ENCODE results near the gene UVSSA.

UVSSA gene

GRCh38 chr4:1348746-1349145, 1.7 kb downstream of the UVSSA start:
- Histone ChIP-seq H3K36me3 (ENCODE audit: insufficient read depth, low read depth, low read length) (peaks cover 23% of the 10 kb centered on the region), H3K9ac (ENCODE audit: low read depth, low read length) (no peak overlapping the region), H3K9me3 (ENCODE audit: insufficient read depth, low read depth, low read length) (no peaks in the 10 kb centered on the region), H3K4me3 (ENCODE audit: low read length) (no peak overlapping the region), H3K27ac (ENCODE audit: low read length) (no peak overlapping the region), H3K27me3 (ENCODE audit: insufficient read depth, low read length) (no peaks in the 10 kb centered on the region), H3K4me1 (ENCODE audit: insufficient read depth, low read length) (peaks cover 3% of the 10 kb centered on the region; the same call in 1 of the 2 replicates)

- H3K36me3 ChIP-seq (ENCODE audit: insufficient read depth, low read depth, low read length) = peaks cover 23% of the 10 kb centered on the region
- H3K4me1 ChIP-seq (ENCODE audit: insufficient read depth, low read length) = peaks cover 3% of the 10 kb centered on the region; the same call in 1 of the 2 replicates
- H3K27me3 ChIP-seq (ENCODE audit: insufficient read depth, low read length) = no peaks in the 10 kb centered on the region
- no peaks in the 10 kb centered on the region for H3K9me3 ChIP-seq (ENCODE audit: insufficient read depth, low read depth, low read length)
- no peak overlapping the region for H3K9ac ChIP-seq (ENCODE audit: low read depth, low read length)
- H3K4me3 ChIP-seq (ENCODE audit: low read length) = no peak overlapping the region
- H3K27ac ChIP-seq (ENCODE audit: low read length) = no peak overlapping the region
Measured at GRCh38 chr4:1349359-1350168, 2.6 kb downstream of the UVSSA start.

- Histone ChIP-seq H3K36me3 (ENCODE audit: insufficient read depth, low read depth, low read length) (peaks cover 23% of the 10 kb centered on the region), H3K9ac (ENCODE audit: low read depth, low read length) (no peak overlapping the region), H3K27me3 (ENCODE audit: insufficient read depth, low read length) (no peaks in the 10 kb centered on the region), H3K9me3 (ENCODE audit: insufficient read depth, low read depth, low read length) (no peaks in the 10 kb centered on the region), H3K4me3 (ENCODE audit: low read length) (no peak overlapping the region), H3K4me1 (ENCODE audit: insufficient read depth, low read length) (peaks cover 3% of the 10 kb centered on the region; the same call in 1 of the 2 replicates), H3K27ac (ENCODE audit: low read length) (no peak overlapping the region)
Measured at GRCh38 chr4:1350169-1350520, 3.1 kb downstream of the UVSSA start.

- Histone ChIP-seq H3K4me3 (ENCODE audit: low read length) (no peak overlapping the region), H3K9ac (ENCODE audit: low read depth, low read length) (no peak overlapping the region), H3K9me3 (ENCODE audit: insufficient read depth, low read depth, low read length) (no peaks in the 10 kb centered on the region), H3K27me3 (ENCODE audit: insufficient read depth, low read length) (no peaks in the 10 kb centered on the region), H3K36me3 (ENCODE audit: insufficient read depth, low read depth, low read length) (peaks cover 23% of the 10 kb centered on the region), H3K27ac (ENCODE audit: low read length) (no peak overlapping the region), H3K4me1 (ENCODE audit: insufficient read depth, low read length) (peaks cover 3% of the 10 kb centered on the region; the same call in 1 of the 2 replicates)
Measured at GRCh38 chr4:1351854-1352566, 5.0 kb downstream of the UVSSA start.

GRCh38 chr4:1352567-1352900, 5.5 kb downstream of the UVSSA start:
- Histone ChIP-seq H3K27ac (ENCODE audit: low read length) (no peak overlapping the region), H3K4me3 (ENCODE audit: low read length) (no peak overlapping the region), H3K9ac (ENCODE audit: low read depth, low read length) (no peak overlapping the region), H3K36me3 (ENCODE audit: insufficient read depth, low read depth, low read length) (peaks cover 23% of the 10 kb centered on the region), H3K9me3 (ENCODE audit: insufficient read depth, low read depth, low read length) (no peaks in the 10 kb centered on the region), H3K4me1 (ENCODE audit: insufficient read depth, low read length) (peaks cover 3% of the 10 kb centered on the region; the same call in 1 of the 2 replicates), H3K27me3 (ENCODE audit: insufficient read depth, low read length) (no peaks in the 10 kb centered on the region)

GRCh38 chr4:1353186-1354055, 6.4 kb downstream of the UVSSA start:
- H3K4me1 ChIP-seq (ENCODE audit: insufficient read depth, low read length) = no peaks in the 10 kb centered on the region
- H3K9me3 ChIP-seq (ENCODE audit: insufficient read depth, low read depth, low read length) = no peaks in the 10 kb centered on the region
- H3K9ac ChIP-seq (ENCODE audit: low read depth, low read length) = no peak overlapping the region
- H3K4me3 ChIP-seq (ENCODE audit: low read length) = no peak overlapping the region
- H3K27ac ChIP-seq (ENCODE audit: low read length) = no peak overlapping the region
- no peaks in the 10 kb centered on the region for H3K27me3 ChIP-seq (ENCODE audit: insufficient read depth, low read length)
- peaks cover 23% of the 10 kb centered on the region for H3K36me3 ChIP-seq (ENCODE audit: insufficient read depth, low read depth, low read length)

- Histone ChIP-seq H3K27ac (ENCODE audit: low read length) (no peak overlapping the region), H3K4me3 (ENCODE audit: low read length) (no peak overlapping the region), H3K9me3 (ENCODE audit: insufficient read depth, low read depth, low read length) (no peaks in the 10 kb centered on the region), H3K4me1 (ENCODE audit: insufficient read depth, low read length) (no peaks in the 10 kb centered on the region), H3K27me3 (ENCODE audit: insufficient read depth, low read length) (no peaks in the 10 kb centered on the region), H3K9ac (ENCODE audit: low read depth, low read length) (no peak overlapping the region), H3K36me3 (ENCODE audit: insufficient read depth, low read depth, low read length) (peaks cover 23% of the 10 kb centered on the region)
Measured at GRCh38 chr4:1354136-1354982, 7.4 kb downstream of the UVSSA start.

GRCh38 chr4:1354983-1355275, 7.9 kb downstream of the UVSSA start:
- Histone ChIP-seq H3K9me3 (ENCODE audit: insufficient read depth, low read depth, low read length) (no peaks in the 10 kb centered on the region), H3K36me3 (ENCODE audit: insufficient read depth, low read depth, low read length) (peaks cover 17% of the 10 kb centered on the region), H3K27me3 (ENCODE audit: insufficient read depth, low read length) (no peaks in the 10 kb centered on the region), H3K27ac (ENCODE audit: low read length) (no peak overlapping the region), H3K4me1 (ENCODE audit: insufficient read depth, low read length) (no peaks in the 10 kb centered on the region), H3K4me3 (ENCODE audit: low read length) (no peak overlapping the region), H3K9ac (ENCODE audit: low read depth, low read length) (no peak overlapping the region)

GRCh38 chr4:1355378-1355777, 8.4 kb downstream of the UVSSA start:
- no peaks in the 10 kb centered on the region for H3K9me3 ChIP-seq (ENCODE audit: insufficient read depth, low read depth, low read length)
- H3K4me1 ChIP-seq (ENCODE audit: insufficient read depth, low read length) = no peaks in the 10 kb centered on the region

GRCh38 chr4:1356181-1356998, 9.4 kb downstream of the UVSSA start:
- H3K27me3 ChIP-seq (ENCODE audit: insufficient read depth, low read length) = no peaks in the 10 kb centered on the region
- H3K27ac ChIP-seq (ENCODE audit: low read length) = no peak overlapping the region
- no peak overlapping the region for H3K4me3 ChIP-seq (ENCODE audit: low read length)
- no peaks in the 10 kb centered on the region for H3K4me1 ChIP-seq (ENCODE audit: insufficient read depth, low read length)
- H3K36me3 ChIP-seq (ENCODE audit: insufficient read depth, low read depth, low read length) = peaks cover 11% of the 10 kb centered on the region
- H3K9me3 ChIP-seq (ENCODE audit: insufficient read depth, low read depth, low read length) = no peaks in the 10 kb centered on the region
- no peak overlapping the region for H3K9ac ChIP-seq (ENCODE audit: low read depth, low read length)

More at GRCh38 chr4:1355378-1355777, 8.4 kb downstream of the UVSSA start:
- H3K36me3 ChIP-seq (ENCODE audit: insufficient read depth, low read depth, low read length) = peaks cover 13% of the 10 kb centered on the region
- no peak overlapping the region for H3K27ac ChIP-seq (ENCODE audit: low read length)
- H3K27me3 ChIP-seq (ENCODE audit: insufficient read depth, low read length) = no peaks in the 10 kb centered on the region
- H3K4me3 ChIP-seq (ENCODE audit: low read length) = no peak overlapping the region
- H3K9ac ChIP-seq (ENCODE audit: low read depth, low read length) = no peak overlapping the region
